Prostate gland (tissue), 1 donor: ENCODE results near the gene ZNF189.

Source experiments
- POLR2A ChIP-seq: fragments of 450-650 bp; IDR thresholded peaks from one replicate; pipeline ENCODE4 v1.6.1; 2016; ENCODE audit warnings: antibody characterized with exemption, mild to moderate bottlenecking
- POLR2AphosphoS5 ChIP-seq: sonication (generic); formaldehyde crosslinking; IDR thresholded peaks from one replicate; pipeline ENCODE4 v1.6.1; 2017; ENCODE audit warnings: antibody characterized with exemption

DNA sequence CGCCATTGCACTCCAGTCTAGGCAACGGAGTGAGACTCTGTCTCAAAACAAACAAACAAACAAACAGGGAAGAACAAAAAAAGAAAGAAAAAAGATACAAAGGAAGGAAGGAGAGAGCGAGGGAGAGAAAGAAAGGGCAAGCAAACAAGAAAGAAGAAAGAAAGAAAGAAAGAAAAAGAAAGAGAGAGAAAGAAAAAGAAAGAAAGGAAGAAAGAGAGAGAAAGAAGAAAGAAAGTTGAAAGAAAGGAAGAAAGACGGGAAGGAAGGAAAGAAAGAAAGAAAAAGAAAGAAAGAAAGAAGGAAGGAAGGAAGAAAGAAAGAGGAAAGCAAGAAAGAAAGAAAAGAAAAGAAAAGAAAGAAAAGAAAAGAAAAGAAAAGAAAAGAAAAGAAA, 50.0 kb downstream of the ZNF189 start:
- no peak for TF ChIP-seq POLR2AphosphoS5
- TF ChIP-seq POLR2A = no peak
